B cell (primary cell): Measurements from ENCODE around the gene PC. TPM values are rescaled to one million over a fixed set of nuclear protein-coding genes. Genes with fewer than 3 reads are reported as not detected.
"Not testable (repeated sequence)": the region's sequence is repeated elsewhere in the genome, so short reads cannot be mapped to it uniquely, and the experiment has no call there.

Experiments
- ATAC-seq: fragments of 200-7000 bp; cut with Tn5 transposase; one replicate; pipeline ENCODE4 v1.10.0; 2021; ENCODE audit warnings: low read depth, mild to moderate bottlenecking, moderate number of reproducible peaks, moderate library complexity
- CTCF ChIA-PET: fragments of 350-600 bp; sonication (Branson Sonifier 250); formaldehyde crosslinking; loops from one replicate; lab custom pipeline; 2021; ENCODE audit warnings: antibody characterized with exemption, inconsistent platforms; lab: Charles Lee
- POLR2A ChIA-PET: fragments of 350-600 bp; sonication (Branson Sonifier 250); formaldehyde crosslinking; loops from one replicate; lab custom pipeline; 2021; ENCODE audit warnings: antibody characterized with exemption; lab: Charles Lee
- DNase-seq: peaks from one replicate; pipeline ENCODE4 v3.0.0; 2013
- H2AFZ ChIP-seq: 2 replicates; pipeline ENCODE4 v1.6.1; 2012; ENCODE audit warnings: mild to moderate bottlenecking, low read depth, low read length; ENCODE audit not compliant: insufficient read depth, poor library complexity, severe bottlenecking
- H3K27ac ChIP-seq, 2 donors: 1 replicate in 1 of 2; 2 replicates in 1 of 2; pipeline ENCODE4 v1.5.1; 2012 to 2013; ENCODE audit warnings: low read length in 2 of 2, mild to moderate bottlenecking in 2 of 2, moderate library complexity in 1 of 2
- H3K27me3 ChIP-seq, 4 experiments: fragments of 200-600 bp in 1 of 4; sonication (generic) in 1 of 4; replicated peaks in 1 of 4; 1 replicate in 2 of 4; 2 replicates in 2 of 4; pipeline versions ENCODE4 v1.6.1 to v1.7.0; 2013 to 2016; ENCODE audit warnings: low read length in 3 of 4, mild to moderate bottlenecking in 2 of 4, mixed read lengths in 1 of 4, moderate library complexity in 1 of 4; ENCODE audit not compliant: insufficient read depth in 4 of 4, control insufficient read depth in 3 of 4; ENCODE audit errors: control extremely low read depth in 1 of 4
- H3K36me3 ChIP-seq, 2 experiments: replicated peaks in 1 of 2; 1 replicate in 1 of 2; 2 replicates in 1 of 2; pipeline versions ENCODE4 v1.6.1 to v1.7.1; 2013; ENCODE audit warnings: low read length in 1 of 2; ENCODE audit not compliant: insufficient read depth in 2 of 2, control insufficient read depth in 1 of 2; ENCODE audit errors: control extremely low read depth in 1 of 2, extremely low read depth in 1 of 2
- H3K4me1 ChIP-seq, 2 donors: fragments of 200-600 bp in 1 of 2; sonication (generic) in 1 of 2; 1 replicate in 1 of 2; 2 replicates in 1 of 2; pipeline versions ENCODE4 v1.5.1 to v1.6.1; 2013 to 2017; ENCODE audit warnings: low read length in 2 of 2; ENCODE audit not compliant: control insufficient read depth in 2 of 2, insufficient read depth in 2 of 2
- H3K4me2 ChIP-seq: replicated peaks from 2 replicates; pipeline ENCODE3; 2012; ENCODE audit warnings: mild to moderate bottlenecking, low read depth, low read length; ENCODE audit not compliant: poor library complexity, severe bottlenecking
- H3K4me3 ChIP-seq, 5 experiments: fragments of 200-600 bp in 1 of 5; sonication (generic) in 1 of 5; 1 replicate in 3 of 5; 2 replicates in 2 of 5; pipeline versions ENCODE4 v1.5.1 to v1.7.0; 2011 to 2016; ENCODE audit warnings: low read length in 4 of 5, mild to moderate bottlenecking in 4 of 5, low read depth in 2 of 5, control low read depth in 1 of 5, moderate library complexity in 1 of 5; ENCODE audit not compliant: insufficient read depth in 1 of 5; ENCODE audit errors: control extremely low read depth in 1 of 5, extremely low read depth in 1 of 5
- H3K79me2 ChIP-seq: fragments of 200-600 bp; sonication (generic); one replicate; pipeline ENCODE4 v1.6.0; 2016; ENCODE audit warnings: low read length; ENCODE audit not compliant: control insufficient read depth, insufficient read depth
- H3K9ac ChIP-seq: fragments of 200-600 bp; sonication (generic); 2 replicates; pipeline ENCODE4 v1.6.1; 2017; ENCODE audit warnings: mild to moderate bottlenecking, low read length, moderate library complexity
- H3K9me3 ChIP-seq, 3 donors: one replicate each; pipeline versions ENCODE4 v1.6.1 to v1.7.1; 2013; ENCODE audit warnings: low read length in 2 of 3; ENCODE audit not compliant: control insufficient read depth in 2 of 3, insufficient read depth in 1 of 3; ENCODE audit errors: control extremely low read depth in 1 of 3
- H4K20me1 ChIP-seq: 2 replicates; pipeline ENCODE4 v1.6.0; 2012; ENCODE audit warnings: mild to moderate bottlenecking, low read length; ENCODE audit not compliant: insufficient read depth, control insufficient read depth, poor library complexity, severe bottlenecking
- H3K27ac Mint-ChIP-seq: one replicate; pipeline ENCODE4 v1.8.0; 2021; ENCODE audit warnings: mixed read lengths
- H3K27me3 Mint-ChIP-seq: one replicate; pipeline ENCODE4 v1.8.0; 2021; ENCODE audit warnings: mixed read lengths
- H3K4me1 Mint-ChIP-seq: one replicate; pipeline ENCODE4 v1.8.0; 2021; ENCODE audit warnings: mixed read lengths
- H3K4me3 Mint-ChIP-seq: one replicate; pipeline ENCODE4 v1.8.0; 2021; ENCODE audit warnings: mixed read lengths
- H3K9me3 Mint-ChIP-seq: one replicate; pipeline ENCODE4 v1.8.0; 2022; ENCODE audit warnings: mixed read lengths; ENCODE audit not compliant: insufficient read depth
- EZH2 ChIP-seq: IDR thresholded peaks from 2 replicates; pipeline ENCODE4 v1.6.1; 2012; ENCODE audit warnings: borderline replicate concordance, low read depth, mild to moderate bottlenecking, moderate library complexity, low read length; ENCODE audit not compliant: insufficient read depth, poor library complexity, severe bottlenecking
- WGBS: methylation state at CpG from one replicate; pipeline ENCODE4 v1.1.5; 2013; ENCODE audit warnings: missing lambda C conversion rate; ENCODE audit not compliant: insufficient coverage; 5-methylcytosine and 5-hydroxymethylcytosine counted together
- intact Hi-C: fragments of 100-400 bp; cut with micrococcal nuclease; formaldehyde crosslinking; loops from one replicate; pipeline ENCODE4 v1.10.0; 2022
- polyA plus RNA-seq: library from polyadenylated mRNA; depleted of rRNA; stranded (reverse); fragments of >200 nt; gene quantifications from 2 replicates; pipeline ENCODE4 v1.2.3, GENCODE V29; 2012
- total RNA-seq, 2 donors: library from RNA; stranded (reverse); fragments of 120-200 nt in 1 of 2; gene quantifications; 1 replicate in 1 of 2; 2 replicates in 1 of 2; pipeline versions ENCODE4 v1.2.3 to v1.2.4, GENCODE V29; 2013 to 2022
- TF ChIP-seq, protein P1 (sequence below): fragments of 200-600 bp; IDR thresholded peaks from one replicate; pipeline ENCODE4 v1.8.0; 2022; ENCODE audit warnings: antibody characterized with exemption, mild to moderate bottlenecking

Gene PC
- total and polyA plus RNA-seq, 2 donors (not counting 1 experiment from before 2014, with no cell fraction given) = 1.5 to 4.4 TPM

DNA sequence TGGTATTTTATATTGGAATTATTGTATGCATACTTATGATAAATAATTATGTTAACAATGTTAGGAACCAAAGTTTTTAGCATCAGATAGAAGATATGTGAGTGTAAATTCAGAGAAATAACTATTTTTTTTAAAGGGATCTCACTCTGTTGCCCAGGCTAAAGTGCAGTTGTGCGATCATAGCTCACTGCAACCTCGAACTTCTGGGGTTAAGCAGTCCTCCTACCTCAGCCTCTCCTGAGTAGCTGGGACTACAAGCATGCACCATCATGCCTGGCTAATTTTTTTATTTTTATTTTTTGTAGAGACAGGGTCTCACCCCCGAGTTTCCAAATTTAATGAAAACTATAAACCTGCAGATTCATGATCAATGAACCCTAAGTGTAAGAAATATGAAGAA, 148.6 kb downstream of the PC start:
- no peak overlapping the region for H3K27ac ChIP-seq
- peaks cover 0 to 4% (median 0%) of the 10 kb centered on the region in 3 donors for H3K9me3 ChIP-seq
- 100% methylated on average over 1 of the region's 3 CpGs for WGBS
- no peaks in the 10 kb centered on the region for H3K27me3 ChIP-seq
- H3K4me1 ChIP-seq = peaks cover 5 to 6% of the 10 kb centered on the region in 2 donors
- intact Hi-C loops = no loop called here
- peaks cover 15% of the 10 kb centered on the region for H3K4me1 Mint-ChIP-seq
- H2AFZ ChIP-seq = no peak overlapping the region
- TF ChIP-seq, protein P1, sequence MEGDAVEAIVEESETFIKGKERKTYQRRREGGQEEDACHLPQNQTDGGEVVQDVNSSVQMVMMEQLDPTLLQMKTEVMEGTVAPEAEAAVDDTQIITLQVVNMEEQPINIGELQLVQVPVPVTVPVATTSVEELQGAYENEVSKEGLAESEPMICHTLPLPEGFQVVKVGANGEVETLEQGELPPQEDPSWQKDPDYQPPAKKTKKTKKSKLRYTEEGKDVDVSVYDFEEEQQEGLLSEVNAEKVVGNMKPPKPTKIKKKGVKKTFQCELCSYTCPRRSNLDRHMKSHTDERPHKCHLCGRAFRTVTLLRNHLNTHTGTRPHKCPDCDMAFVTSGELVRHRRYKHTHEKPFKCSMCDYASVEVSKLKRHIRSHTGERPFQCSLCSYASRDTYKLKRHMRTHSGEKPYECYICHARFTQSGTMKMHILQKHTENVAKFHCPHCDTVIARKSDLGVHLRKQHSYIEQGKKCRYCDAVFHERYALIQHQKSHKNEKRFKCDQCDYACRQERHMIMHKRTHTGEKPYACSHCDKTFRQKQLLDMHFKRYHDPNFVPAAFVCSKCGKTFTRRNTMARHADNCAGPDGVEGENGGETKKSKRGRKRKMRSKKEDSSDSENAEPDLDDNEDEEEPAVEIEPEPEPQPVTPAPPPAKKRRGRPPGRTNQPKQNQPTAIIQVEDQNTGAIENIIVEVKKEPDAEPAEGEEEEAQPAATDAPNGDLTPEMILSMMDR = no peak
- TF ChIP-seq EZH2 = no peak
- H3K36me3 ChIP-seq = peaks cover 2 to 26% of the 10 kb centered on the region in 2 experiments
- no peaks in the 10 kb centered on the region for H3K27me3 Mint-ChIP-seq
- no peaks in the 10 kb centered on the region for H3K9me3 Mint-ChIP-seq
- no peak overlapping the region for H3K4me3 ChIP-seq
- H3K79me2 ChIP-seq = peaks cover 6% of the 10 kb centered on the region
- DNase-seq = no peak
- no peak overlapping the region for H3K4me2 ChIP-seq
- H3K9ac ChIP-seq = no peak overlapping the region
- no peak overlapping the region for H3K4me3 Mint-ChIP-seq
- no peak for ATAC-seq
- CTCF ChIA-PET = no interaction called here
- POLR2A ChIA-PET = no interaction called here
- no peaks in the 10 kb centered on the region for H4K20me1 ChIP-seq
- no peak overlapping the region for H3K27ac Mint-ChIP-seq

DNA sequence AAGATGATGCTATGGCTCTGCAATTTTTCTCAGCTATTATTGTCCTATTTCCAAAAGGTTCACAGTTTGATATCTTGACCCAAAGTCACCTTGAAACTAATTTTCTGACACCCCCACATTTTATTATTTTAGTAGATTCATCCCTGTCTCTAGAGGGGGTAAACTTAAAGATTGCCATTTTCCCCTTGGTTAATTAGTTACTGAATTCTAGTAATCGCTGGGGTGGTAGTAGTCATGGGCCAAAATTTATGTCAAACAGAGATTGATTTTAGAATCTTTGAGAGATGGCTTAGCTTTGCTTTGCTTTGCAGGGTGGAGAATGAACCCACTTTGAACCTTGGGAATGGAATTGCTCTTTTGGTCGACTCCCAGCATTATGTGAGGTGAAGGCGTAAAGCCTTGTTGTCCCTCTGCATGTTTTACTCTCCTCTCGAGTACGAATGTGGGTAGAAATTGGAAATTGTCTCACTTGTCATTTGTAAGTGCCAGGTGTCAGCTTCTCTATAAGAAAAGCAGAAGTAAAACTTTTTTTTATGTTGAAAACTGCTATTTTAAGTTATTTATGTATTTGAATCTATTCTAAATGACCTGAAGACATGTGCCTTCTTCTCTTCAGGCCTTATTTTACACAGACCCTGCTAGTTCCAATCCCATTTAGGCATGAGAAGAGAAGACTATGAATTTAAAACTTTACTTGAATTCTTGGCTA, 157.3 kb downstream of the PC start:
- H2AFZ ChIP-seq = peak overlapping the region; percentile 76
- H4K20me1 ChIP-seq = no peaks in the 10 kb centered on the region
- no peaks in the 10 kb centered on the region for H3K27me3 Mint-ChIP-seq
- H3K27ac Mint-ChIP-seq = peak overlapping the region; percentile 83
- TF ChIP-seq EZH2 = no peak
- TF ChIP-seq, protein P1 = no peak
- H3K79me2 ChIP-seq = peaks cover 12% of the 10 kb centered on the region
- ATAC-seq = peak; percentile 75
- H3K4me3 Mint-ChIP-seq = peak overlapping the region; percentile 52
- 32% methylated on average over 2 of the region's 5 CpGs for WGBS
- H3K4me2 ChIP-seq = peak overlapping the region; percentile 70
- H3K4me1 ChIP-seq = peaks cover 64 to 69% of the 10 kb centered on the region in 2 donors
- peak overlapping the region; percentile 46 for H3K9ac ChIP-seq
- POLR2A ChIA-PET = interaction anchor here (0.6 to 1.0 kb wide), 3 partner anchors 9 to 500 kb away, joined by 4 to 8 read pairs (median 5); partner anchors contain the start of gene RBM4B
- H3K4me3 ChIP-seq = peak overlapping the region in 1 of 5 experiments; percentile 5
- H3K9me3 ChIP-seq = peaks cover 0 to 3% (median 0%) of the 10 kb centered on the region in 3 donors
- peaks cover 2 to 13% of the 10 kb centered on the region in 2 experiments for H3K36me3 ChIP-seq
- H3K27ac ChIP-seq = peak overlapping the region; percentile 78 to 91
- H3K4me1 Mint-ChIP-seq = peaks cover 54% of the 10 kb centered on the region
- intact Hi-C loops = loop anchor here (2.0 kb wide), 1 partner anchor 56 kb away; a partner anchor contains a TSS
- no peaks in the 10 kb centered on the region for H3K9me3 Mint-ChIP-seq
- CTCF ChIA-PET = interaction anchor here (0.6 to 1.4 kb wide), 4 partner anchors 9 to 123 kb away, joined by 3 to 5 read pairs (median 4); partner anchors contain the start of gene RBM4B
- peak; percentile 62 for DNase-seq
- no peaks in the 10 kb centered on the region for H3K27me3 ChIP-seq

DNA sequence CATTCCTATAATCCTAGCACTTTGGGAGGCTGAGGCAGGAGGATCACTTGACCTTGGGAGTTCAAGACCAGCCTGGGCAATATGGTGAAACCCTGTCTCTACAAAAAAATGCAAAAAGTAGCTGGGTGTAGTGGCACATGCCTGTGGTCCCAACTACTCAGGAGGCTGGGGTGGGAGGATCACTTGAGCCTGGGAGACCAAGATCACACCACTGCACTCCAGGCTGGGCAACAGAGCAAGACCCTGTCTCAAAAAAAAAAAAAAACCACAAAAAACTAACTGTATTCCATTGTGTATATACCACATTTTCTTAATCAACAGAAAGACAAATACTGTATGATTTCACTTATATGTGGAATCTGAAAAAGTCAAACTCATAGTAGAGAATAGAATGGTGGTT, 158.4 kb downstream of the PC start:
- Histone ChIP-seq H3K4me2 (peak overlapping the region; percentile 35), H3K27ac (peak overlapping the region; percentile 26 to 91), H3K4me1 (peaks cover 64 to 69% of the 10 kb centered on the region in 2 donors)
- H3K9ac ChIP-seq, H2AFZ ChIP-seq, H3K36me3 ChIP-seq, H3K4me3 ChIP-seq, H3K79me2 ChIP-seq, H4K20me1 ChIP-seq, DNase-seq, H3K27me3 Mint-ChIP-seq, H3K27me3 ChIP-seq, ATAC-seq, H3K9me3 Mint-ChIP-seq, POLR2A ChIA-PET, H3K9me3 ChIP-seq: not testable (repeated sequence)
- CTCF ChIA-PET = interaction anchor here (1.0 to 1.4 kb wide), 3 partner anchors 35 to 122 kb away, joined by 3 to 5 read pairs (median 4); partner anchors contain the start of gene RBM4B
- H3K4me1 Mint-ChIP-seq = peaks cover 52% of the 10 kb centered on the region
- peak overlapping the region; percentile 60 for H3K4me3 Mint-ChIP-seq
- peak overlapping the region; percentile 93 for H3K27ac Mint-ChIP-seq
- intact Hi-C loops = loop anchor here (2.0 kb wide), 1 partner anchor 55 kb away; a partner anchor contains a TSS
